CD4-positive, alpha-beta T cell treated with Interleukin-21 for 1 hour (primary cell): ENCODE data around the gene PEX11B.
A peak's percentile ranks its signal among the peaks of the same experiment; 100 is the strongest.

Experiments
- DNase-seq: peaks from one replicate; pipeline ENCODE4 v3.0.0-alpha.2; 2020

PEX11B gene

GRCh38 chr1:145901312-145902021, 17.1 kb downstream of the PEX11B start:
- no peak for DNase-seq

- no peak for DNase-seq
These were observed 19.8 kb downstream of the PEX11B start for GRCh38 chr1:145898756-145899155.

DNA sequence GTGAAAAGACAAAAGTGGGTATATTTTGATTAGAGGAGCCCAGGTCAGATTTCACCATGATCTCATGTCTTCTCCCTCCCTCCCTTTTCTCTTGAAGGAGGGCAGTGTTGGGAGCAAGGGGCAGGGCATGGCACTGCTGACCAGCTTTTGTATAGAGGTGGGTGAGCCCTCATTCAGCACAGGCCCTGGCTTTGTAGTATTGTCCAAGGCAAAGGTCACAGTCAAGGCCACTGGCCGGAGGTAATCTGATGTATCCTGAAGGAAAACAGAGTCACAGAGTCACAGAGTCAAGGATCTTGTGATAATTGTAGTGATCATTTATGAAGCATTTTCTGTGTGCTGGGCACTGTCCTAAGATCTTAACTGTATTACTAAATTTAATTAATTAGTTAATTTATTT, 20.5 kb downstream of the PEX11B start:
- DNase-seq, result no peak

DNA sequence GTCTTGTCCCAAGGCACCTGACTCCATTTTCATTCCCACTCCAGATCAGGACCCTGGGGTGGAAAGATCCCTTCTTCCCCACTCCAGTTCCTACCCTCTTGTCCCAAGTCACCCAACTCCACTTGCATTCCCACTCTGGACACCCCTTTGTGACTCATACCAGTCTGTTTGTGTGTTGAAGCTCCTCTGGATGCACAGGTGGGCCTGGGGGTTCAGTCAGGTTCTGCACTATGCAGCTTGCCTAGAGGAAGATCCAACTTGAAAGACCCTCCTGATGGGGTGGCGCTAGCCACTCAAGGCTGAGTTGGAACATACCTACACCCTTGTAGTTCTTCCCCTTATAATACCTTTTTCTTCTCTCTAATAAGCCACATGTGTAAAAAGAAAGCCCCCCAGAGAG, 23.0 kb downstream of the PEX11B start:
- DNase-seq, result no peak

DNA sequence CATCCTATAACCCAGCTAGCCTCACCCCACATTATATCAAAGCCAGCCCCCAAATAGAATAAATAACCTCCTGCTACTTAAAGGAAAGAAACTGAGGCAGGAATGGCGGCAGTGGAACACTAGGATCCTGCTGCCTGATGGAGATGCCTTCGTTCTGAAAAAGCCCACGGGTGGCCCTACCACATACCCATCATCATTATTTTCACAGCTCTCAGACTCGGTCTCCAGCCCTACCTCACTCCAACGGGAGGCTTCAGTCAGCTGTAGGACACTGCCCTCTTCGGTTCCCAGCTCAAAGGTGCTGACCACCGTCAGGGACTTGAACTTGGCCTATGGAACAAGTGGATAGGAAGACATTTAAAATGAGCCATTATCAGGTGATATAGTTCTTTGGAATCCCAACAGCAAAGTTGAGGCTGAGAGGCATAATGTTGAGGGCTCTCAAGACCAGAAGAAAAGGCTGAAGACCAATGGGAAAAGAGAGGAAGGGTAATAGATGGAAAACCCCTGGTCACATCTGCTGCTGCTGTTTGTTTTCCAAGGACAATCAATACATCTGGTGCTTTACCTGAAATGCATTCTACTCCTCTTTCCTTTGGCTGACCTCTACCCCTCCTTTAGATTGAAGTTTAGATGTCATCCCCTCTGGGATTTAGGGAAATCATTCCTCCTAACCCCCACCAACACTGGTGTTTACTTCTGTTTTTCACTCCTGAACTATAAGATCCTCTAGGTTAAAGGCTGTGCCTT, 25.0 kb downstream of the PEX11B start:
- no peak for DNase-seq

DNA sequence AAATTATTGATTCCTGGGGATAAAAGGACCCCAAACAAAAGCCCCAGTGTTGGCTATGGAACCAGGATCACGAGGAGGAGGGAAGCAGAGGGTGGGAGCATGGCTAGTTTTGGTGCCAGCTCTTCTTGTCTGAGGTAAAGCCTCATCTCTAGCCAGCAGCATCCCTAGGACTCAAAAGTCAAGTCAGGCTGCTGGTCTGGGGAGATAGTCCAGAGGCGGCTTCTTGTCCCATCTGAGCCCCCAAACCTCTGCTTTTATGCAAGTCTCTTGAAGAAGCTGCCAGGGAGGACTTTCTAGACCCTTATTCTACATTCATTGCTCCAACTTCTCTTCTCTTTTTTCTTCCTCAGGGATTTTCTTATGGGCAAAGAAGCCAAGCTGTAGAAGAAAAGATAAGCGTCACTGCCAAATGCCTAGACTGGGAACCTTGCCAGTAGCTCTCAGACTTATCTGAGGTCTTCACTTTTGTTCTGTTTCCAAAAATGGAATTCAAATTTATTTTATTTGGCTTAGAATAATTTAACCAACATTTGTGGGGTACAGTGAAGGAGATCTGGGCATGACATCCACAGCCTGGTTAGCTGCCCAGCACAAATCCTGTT, 25.9 kb downstream of the PEX11B start:
- no peak for DNase-seq

- peak; percentile 56 for DNase-seq
These were observed 26.7 kb downstream of the PEX11B start for GRCh38 chr1:145891587-145892485.

GRCh38 chr1:145891143-145891542, 27.4 kb downstream of the PEX11B start:
- no peak for DNase-seq

DNA sequence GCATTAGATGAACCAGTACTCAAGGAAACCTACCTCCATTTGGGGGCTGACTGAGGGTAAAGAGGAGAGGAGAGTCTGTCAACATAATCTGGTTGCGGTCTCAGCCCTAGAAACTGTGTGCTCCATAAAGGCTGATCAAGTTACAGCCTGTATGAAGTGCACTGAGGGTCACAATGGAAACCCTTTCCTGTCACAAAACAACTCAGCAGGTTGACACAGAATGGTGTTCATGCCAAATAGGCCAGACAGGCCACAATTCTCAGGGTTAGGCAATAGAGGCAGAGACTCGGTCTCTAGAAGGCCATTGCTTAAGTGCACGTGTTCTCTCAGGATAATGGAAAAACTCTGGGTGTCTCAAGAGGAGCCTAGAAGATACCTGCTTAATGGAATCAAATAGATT, 28.8 kb downstream of the PEX11B start:
- no peak for DNase-seq

DNA sequence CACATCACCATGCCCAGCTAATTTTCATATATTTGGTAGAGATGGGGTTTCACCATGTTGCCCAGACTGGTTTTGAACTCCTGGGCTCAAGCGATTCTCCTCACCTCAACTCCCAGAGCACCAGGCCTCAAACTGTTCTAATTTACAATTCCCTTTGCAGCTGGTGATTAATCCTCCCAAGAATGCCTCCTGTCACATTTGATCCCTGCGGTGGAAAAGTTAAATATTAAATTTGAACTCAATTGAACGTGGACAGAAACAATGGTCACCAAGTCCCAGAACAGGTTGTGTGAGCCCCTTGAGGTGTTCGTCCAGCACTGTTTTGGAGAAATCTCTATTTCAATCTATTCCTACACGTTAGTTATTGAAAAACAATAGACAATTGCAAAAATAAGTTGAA, 30.9 kb downstream of the PEX11B start:
- DNase-seq, result no peak

DNA sequence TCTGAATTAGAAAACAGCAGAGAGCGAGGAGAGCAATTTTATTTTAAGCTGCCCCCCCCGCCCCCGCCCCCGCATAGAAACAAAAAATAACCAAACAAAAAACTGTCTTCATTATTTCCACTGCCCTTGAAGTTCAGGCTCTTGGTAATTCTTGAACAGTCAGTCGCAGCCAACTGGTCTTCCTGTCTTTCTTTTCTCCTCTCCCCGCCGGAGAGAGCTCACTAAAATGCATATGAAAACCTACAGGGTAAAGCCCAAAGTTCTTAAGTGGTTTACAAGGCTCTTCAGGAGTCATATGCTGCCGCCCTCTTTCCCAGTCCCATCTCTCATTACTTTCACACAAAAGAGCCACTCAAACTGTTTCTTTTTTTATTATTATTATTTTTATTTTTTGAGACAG, 31.7 kb downstream of the PEX11B start:
- DNase-seq, result no peak

DNA sequence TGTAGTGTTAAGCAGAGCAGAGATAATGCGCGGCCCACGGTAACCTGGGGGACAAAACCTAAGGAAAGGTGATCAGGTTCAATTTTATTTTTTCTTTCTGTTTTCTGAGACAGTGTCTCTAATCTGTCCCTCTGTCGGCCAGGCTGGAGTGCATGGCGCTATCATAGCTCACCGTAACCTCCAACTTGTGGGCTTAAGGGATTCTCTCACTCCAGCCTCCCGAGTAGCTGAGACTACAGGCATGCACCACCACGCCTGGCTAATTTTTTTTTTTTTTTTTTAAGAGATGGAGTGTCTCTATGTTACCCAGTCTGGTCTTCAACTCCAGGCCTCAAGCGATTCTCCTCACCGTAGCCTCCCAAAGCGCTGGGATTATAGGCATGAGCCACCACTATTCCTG, 32.1 kb downstream of the PEX11B start:
- no peak for DNase-seq

GRCh38 chr1:145885738-145886287, 32.7 kb downstream of the PEX11B start, which contains the start of gene ANKRD35:
Gene ANKRD35, minus strand, starts transcription at chr1:145885866. Its CDS starts 108 bp downstream, at chr1:145885758.
- peak; percentile 86 for DNase-seq

DNA sequence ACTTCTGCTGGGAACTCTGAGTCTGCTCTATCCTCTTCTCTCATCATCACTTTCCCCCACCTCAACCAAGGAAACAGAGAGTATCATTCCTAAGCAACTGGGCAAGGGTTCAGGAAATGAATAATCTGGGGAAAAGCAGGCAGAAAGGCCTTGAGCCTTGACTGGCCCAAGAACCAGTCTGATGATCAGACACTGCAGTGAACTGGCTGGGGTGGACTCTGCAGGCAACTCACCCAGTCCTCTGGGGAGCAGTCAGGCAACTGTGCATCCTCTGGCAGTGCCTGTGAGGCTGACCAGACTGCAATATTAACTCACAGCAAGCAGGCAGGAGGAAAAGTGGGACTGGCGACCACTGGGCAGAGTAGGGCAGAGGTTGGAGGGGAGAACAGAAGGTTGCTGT, 33.8 kb downstream of the PEX11B start:
- DNase-seq, result no peak

DNA sequence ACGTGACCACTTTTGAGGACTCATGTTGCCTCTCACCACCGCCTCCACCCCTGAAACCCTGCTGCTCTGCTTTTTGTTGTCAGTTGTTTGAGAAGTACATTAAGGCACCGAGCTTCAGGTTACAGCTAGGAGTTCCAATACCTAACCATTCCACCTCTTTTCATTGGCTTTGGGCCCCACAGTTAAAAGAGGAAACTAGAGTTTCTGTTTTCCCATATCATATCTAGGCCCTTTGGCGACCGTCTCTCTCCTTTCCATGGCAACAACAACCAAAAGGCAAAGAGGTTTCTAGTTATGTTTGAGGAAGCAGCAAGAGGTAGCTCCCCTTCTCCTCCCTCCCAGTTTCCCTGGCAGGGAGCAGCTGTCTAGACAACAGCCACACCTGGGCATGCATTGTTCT, 38.7 kb downstream of the PEX11B start:
- no peak for DNase-seq

- DNase-seq, result no peak
These were observed 39.8 kb downstream of the PEX11B start for GRCh38 chr1:145878724-145879123.

- DNase-seq, result no peak
These were observed 40.5 kb downstream of the PEX11B start for GRCh38 chr1:145877923-145878486.

- DNase-seq, result no peak
These were observed 43.9 kb downstream of the PEX11B start for GRCh38 chr1:145874646-145875045.

DNA sequence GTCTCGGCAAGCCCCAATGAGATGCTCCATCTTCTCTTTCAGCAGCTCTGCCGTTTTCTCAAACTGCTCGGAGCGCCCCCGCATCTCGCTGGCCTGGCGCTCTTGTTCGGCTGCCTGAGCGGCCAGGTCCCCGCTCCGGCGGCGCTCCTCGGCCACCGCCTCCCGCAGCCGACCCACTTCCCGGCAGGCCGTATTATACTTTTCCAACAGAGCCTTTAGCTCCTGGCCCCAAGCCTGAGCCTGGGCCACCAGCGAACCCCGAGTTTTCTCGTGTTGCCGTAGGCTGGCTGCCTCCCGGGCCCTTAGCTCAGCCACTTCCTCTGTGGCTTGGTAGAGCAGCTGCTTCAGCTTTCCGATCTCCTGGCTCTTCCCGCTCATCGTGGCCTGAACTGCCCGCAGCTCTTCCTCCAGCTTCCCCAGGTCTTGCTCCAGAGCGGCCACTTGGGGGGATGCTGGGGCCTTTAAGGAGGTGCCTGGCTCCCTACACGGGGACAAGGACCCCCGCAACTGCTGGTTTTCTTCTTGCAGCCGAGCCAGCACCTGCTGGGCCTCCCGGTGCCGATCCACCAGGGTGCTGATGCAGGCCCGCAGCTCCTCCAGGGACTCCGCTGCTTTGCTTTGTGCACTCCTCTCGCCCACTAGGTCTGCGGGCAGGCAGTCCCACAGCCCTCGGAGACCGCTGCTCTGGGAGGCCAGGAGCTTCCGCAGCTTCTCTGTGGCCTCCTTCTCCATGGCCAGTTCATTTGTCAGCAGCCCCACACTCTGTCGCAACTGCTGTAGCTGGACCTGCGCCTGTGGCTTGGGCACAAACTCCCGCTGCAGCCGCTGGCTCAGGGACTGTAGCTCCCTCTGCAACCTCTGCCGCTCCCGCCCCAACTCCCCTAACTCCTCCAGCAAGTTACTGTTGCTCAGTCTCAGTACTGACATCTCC, 46.3 kb downstream of the PEX11B start:
- DNase-seq, result peak; percentile 35

GRCh38 chr1:145868232-145868631, 50.3 kb downstream of the PEX11B start:
- DNase-seq, result no peak
